Mesenchymal stem cell (in vitro differentiated cells and primary cell): ENCODE results near the gene PPAN.

Experiments
- DNase-seq: peaks from one replicate; pipeline ENCODE4 v3.0.0-alpha.2; 2013
- H2AFZ ChIP-seq: one replicate; pipeline ENCODE4 v1.6.1; 2013; ENCODE audit warnings: low read depth, mild to moderate bottlenecking, control low read depth, inconsistent platforms, low read length, moderate library complexity
- H2AK5ac ChIP-seq: 2 replicates; pipeline ENCODE4 v1.6.1; 2013; ENCODE audit warnings: low read length, moderate library complexity, mild to moderate bottlenecking, inconsistent platforms; ENCODE audit not compliant: severe bottlenecking
- H2BK120ac ChIP-seq: one replicate; pipeline ENCODE4 v1.6.1; 2013; ENCODE audit warnings: low read depth, mild to moderate bottlenecking, inconsistent platforms, low read length, moderate library complexity
- H2BK12ac ChIP-seq, 2 experiments: one replicate each; pipeline ENCODE4 v1.6.1; 2013; ENCODE audit warnings: inconsistent platforms in 2 of 2, low read length in 2 of 2, mild to moderate bottlenecking in 2 of 2, moderate library complexity in 2 of 2, control low read depth in 1 of 2
- H2BK15ac ChIP-seq: one replicate; pipeline ENCODE4 v1.6.1; 2013; ENCODE audit warnings: mild to moderate bottlenecking, low read depth, inconsistent platforms; ENCODE audit not compliant: poor library complexity, severe bottlenecking
- H2BK5ac ChIP-seq: 2 replicates; pipeline ENCODE4 v1.6.1; 2013; ENCODE audit warnings: low read depth, mild to moderate bottlenecking, low read length, control low read depth, inconsistent platforms; ENCODE audit not compliant: poor library complexity, severe bottlenecking
- H3K14ac ChIP-seq, 2 experiments: one replicate each; pipeline ENCODE4 v1.6.1; 2013; ENCODE audit warnings: inconsistent platforms in 2 of 2, low read length in 2 of 2, control low read depth in 1 of 2, mild to moderate bottlenecking in 1 of 2, moderate library complexity in 1 of 2
- H3K18ac ChIP-seq, 2 experiments: one replicate each; pipeline ENCODE4 v1.6.1; 2013; ENCODE audit warnings: inconsistent platforms in 2 of 2, low read length in 2 of 2, control low read depth in 1 of 2, low read depth in 1 of 2, mild to moderate bottlenecking in 1 of 2
- H3K23ac ChIP-seq, 2 experiments: one replicate each; pipeline ENCODE4 v1.6.1; 2013; ENCODE audit warnings: inconsistent platforms in 2 of 2, low read length in 2 of 2, mild to moderate bottlenecking in 2 of 2, moderate library complexity in 2 of 2, control low read depth in 1 of 2
- H3K27ac ChIP-seq: 2 replicates; pipeline ENCODE4 v1.5.1; 2013; ENCODE audit warnings: mild to moderate bottlenecking, moderate library complexity, low read length, control low read depth, inconsistent platforms; ENCODE audit not compliant: poor library complexity, severe bottlenecking
- H3K27me3 ChIP-seq, 2 experiments: 2 replicates each; pipeline versions ENCODE4 v1.6.1 to v1.7.0; 2013; ENCODE audit warnings: low read length in 2 of 2, mild to moderate bottlenecking in 2 of 2, moderate library complexity in 2 of 2, control low read depth in 1 of 2, inconsistent platforms in 1 of 2; ENCODE audit not compliant: control insufficient read depth in 1 of 2, insufficient read depth in 1 of 2
- H3K36me3 ChIP-seq, 2 experiments: 2 replicates each; pipeline versions ENCODE4 v1.6.1 to v1.7.0; 2013; ENCODE audit warnings: low read length in 2 of 2, control low read depth in 1 of 2, inconsistent platforms in 1 of 2, low read depth in 1 of 2, mild to moderate bottlenecking in 1 of 2; ENCODE audit not compliant: insufficient read depth in 2 of 2, control insufficient read depth in 1 of 2
- H3K4ac ChIP-seq, 2 experiments: one replicate each; pipeline ENCODE4 v1.6.1; 2013; ENCODE audit warnings: inconsistent platforms in 2 of 2, low read length in 2 of 2, mild to moderate bottlenecking in 2 of 2, moderate library complexity in 2 of 2, control low read depth in 1 of 2, low read depth in 1 of 2
- H3K4me1 ChIP-seq: 2 replicates; pipeline ENCODE4 v1.6.1; 2013; ENCODE audit warnings: low read depth, low read length, control low read depth; ENCODE audit not compliant: control insufficient read depth, insufficient read depth
- H3K4me2 ChIP-seq: 2 replicates; pipeline ENCODE4 v1.6.1; 2013; ENCODE audit warnings: low read length, mild to moderate bottlenecking, inconsistent platforms; ENCODE audit not compliant: poor library complexity, severe bottlenecking
- H3K4me3 ChIP-seq, 2 experiments: 2 replicates each; pipeline versions ENCODE4 v1.5.1 to v1.7.0; 2013; ENCODE audit warnings: low read length in 2 of 2, mild to moderate bottlenecking in 2 of 2, control low read depth in 1 of 2, low read depth in 1 of 2; ENCODE audit not compliant: insufficient read depth in 1 of 2
- H3K79me1 ChIP-seq: replicated peaks from 2 replicates; pipeline ENCODE4 v1.6.1; 2013; ENCODE audit warnings: mild to moderate bottlenecking, control low read depth, low read length, inconsistent platforms; ENCODE audit not compliant: poor library complexity, severe bottlenecking
- H3K9ac ChIP-seq: 2 replicates; pipeline ENCODE4 v1.7.0; 2013; ENCODE audit warnings: mild to moderate bottlenecking, low read length, moderate library complexity
- H3K9me3 ChIP-seq: 2 replicates; pipeline ENCODE4 v1.7.0; 2013; ENCODE audit warnings: mild to moderate bottlenecking, low read length; ENCODE audit not compliant: control insufficient read depth
- H4K8ac ChIP-seq: one replicate; pipeline ENCODE4 v1.6.1; 2013; ENCODE audit warnings: inconsistent platforms, mild to moderate bottlenecking, low read length, moderate library complexity
- H4K91ac ChIP-seq: one replicate; pipeline ENCODE4 v1.6.1; 2013; ENCODE audit warnings: mild to moderate bottlenecking, low read length, inconsistent platforms
- WGBS: methylation state at CpG from one replicate; pipeline ENCODE4 v1.1.7; 2013; ENCODE audit warnings: mixed read lengths; 5-methylcytosine and 5-hydroxymethylcytosine counted together

PPAN gene

DNA sequence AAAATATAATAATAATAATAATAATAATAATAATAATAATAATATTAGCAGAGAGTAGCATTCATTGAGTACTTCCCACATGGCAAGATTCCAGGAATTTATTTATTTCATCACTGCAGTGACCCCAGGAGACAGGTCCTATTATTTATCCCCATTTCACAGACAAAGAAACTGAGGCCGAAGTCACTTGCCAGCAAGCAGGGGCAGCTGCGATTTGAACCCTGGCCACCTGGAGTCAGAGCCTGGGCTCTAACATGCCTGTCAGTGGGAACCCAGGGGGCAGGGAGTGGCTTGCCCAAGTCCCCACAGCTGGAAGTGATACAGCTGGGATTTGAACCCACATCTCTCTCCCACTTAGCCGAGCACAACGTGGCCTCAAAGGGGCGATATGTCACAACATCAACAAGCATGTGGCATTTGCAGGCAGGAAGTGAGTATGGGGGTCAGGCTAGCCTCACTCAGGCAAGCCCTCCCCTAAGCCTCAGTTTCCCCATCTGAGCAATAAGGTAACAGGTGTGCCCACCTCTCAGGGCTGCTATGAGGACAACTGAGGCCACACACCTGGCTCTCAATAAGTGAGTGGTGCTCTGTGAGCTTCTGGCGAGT, 17.1 kb upstream of the PPAN start:
- no peak overlapping the region for H3K4me2 ChIP-seq
- H2AK5ac ChIP-seq = no peak overlapping the region
- H3K9ac ChIP-seq = no peak overlapping the region
- no peaks in the 10 kb centered on the region for H3K9me3 ChIP-seq
- H3K14ac ChIP-seq = no peak overlapping the region
- H3K36me3 ChIP-seq = peaks cover 44 to 49% of the 10 kb centered on the region in 2 experiments
- no peak overlapping the region for H3K4ac ChIP-seq
- no peak overlapping the region for H3K18ac ChIP-seq
- H4K91ac ChIP-seq = no peak overlapping the region
- DNase-seq = no peak
- H2BK120ac ChIP-seq = no peak overlapping the region
- no peak overlapping the region for H2AFZ ChIP-seq
- no peak overlapping the region for H3K4me3 ChIP-seq
- H2BK12ac ChIP-seq = no peak overlapping the region
- WGBS = 94% methylated on average over 6 of the region's 6 CpGs
- no peak overlapping the region for H3K23ac ChIP-seq
- H3K4me1 ChIP-seq = peaks cover 9% of the 10 kb centered on the region
- no peak overlapping the region for H4K8ac ChIP-seq
- H3K79me1 ChIP-seq = peaks cover 4% of the 10 kb centered on the region
- H3K27ac ChIP-seq = no peak overlapping the region
- no peak overlapping the region for H2BK5ac ChIP-seq
- H3K27me3 ChIP-seq = no peaks in the 10 kb centered on the region
- no peak overlapping the region for H2BK15ac ChIP-seq

DNA sequence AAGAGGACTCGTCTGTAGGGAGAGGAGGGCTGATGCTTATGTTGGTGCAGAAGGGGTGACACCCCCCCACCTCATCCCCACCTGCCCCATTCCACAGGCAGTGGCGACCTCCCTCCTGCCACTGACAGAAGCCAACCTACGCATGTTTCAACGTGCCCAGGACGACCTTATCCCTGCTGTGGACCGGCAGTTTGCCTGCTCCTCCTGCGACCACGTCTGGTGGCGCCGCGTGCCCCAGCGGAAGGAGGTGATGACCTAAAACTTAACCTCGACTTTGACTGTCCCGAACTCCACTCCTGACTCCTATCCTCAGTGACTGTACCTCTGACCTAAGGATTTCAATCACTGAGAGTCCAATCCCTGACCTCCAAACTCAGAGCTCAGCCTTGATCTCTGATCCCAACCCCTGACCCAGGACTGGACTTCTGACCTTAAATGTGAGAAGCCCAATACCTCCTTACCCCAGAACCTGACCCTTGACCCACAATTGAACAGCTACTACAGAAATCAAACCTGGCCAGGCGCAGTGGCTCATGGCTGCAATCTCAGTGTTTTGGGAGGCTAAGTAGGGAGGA, 16.3 kb upstream of the PPAN start:
- Histone ChIP-seq H2BK120ac (no peak overlapping the region), H3K9me3 (no peaks in the 10 kb centered on the region), H2AFZ (no peak overlapping the region), H3K18ac (no peak overlapping the region), H3K9ac (no peak overlapping the region), H2BK5ac (no peak overlapping the region), H3K4me1 (peaks cover 9% of the 10 kb centered on the region), H4K8ac (no peak overlapping the region), H2BK15ac (no peak overlapping the region), H3K23ac (no peak overlapping the region), H2BK12ac (no peak overlapping the region), H4K91ac (no peak overlapping the region), H3K27ac (no peak overlapping the region), H3K4me3 (no peak overlapping the region), H3K79me1 (peaks cover 4% of the 10 kb centered on the region), H3K4ac (no peak overlapping the region), H2AK5ac (no peak overlapping the region), H3K14ac (no peak overlapping the region), H3K36me3 (peaks cover 44 to 49% of the 10 kb centered on the region in 2 experiments), H3K4me2 (no peak overlapping the region), H3K27me3 (no peaks in the 10 kb centered on the region)
- DNase-seq = no peak
- WGBS = 82% methylated on average over 14 of the region's 15 CpGs

DNA sequence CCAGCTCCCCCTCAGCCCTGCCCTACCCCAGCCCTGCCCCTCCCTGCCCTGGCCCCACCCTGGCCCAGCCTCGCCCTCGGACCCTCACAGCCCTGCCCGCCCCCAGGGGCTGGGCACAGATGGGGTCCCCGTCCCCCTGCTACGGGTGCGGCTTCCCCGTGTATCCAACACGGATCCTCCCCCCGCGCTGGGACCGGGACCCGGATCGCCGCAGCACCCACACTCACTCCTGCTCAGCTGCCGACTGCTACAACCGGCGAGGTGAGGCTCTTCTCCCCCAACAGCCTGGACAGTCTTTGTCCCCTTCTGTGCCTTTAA, 14.8 kb upstream of the PPAN start:
- Histone ChIP-seq H4K8ac (no peak overlapping the region), H3K4me2 (no peak overlapping the region), H3K4me3 (no peak overlapping the region), H3K23ac (no peak overlapping the region), H3K4me1 (peaks cover 10% of the 10 kb centered on the region), H4K91ac (no peak overlapping the region), H3K9ac (no peak overlapping the region), H3K27me3 (no peaks in the 10 kb centered on the region), H2BK12ac (no peak overlapping the region), H3K79me1 (peaks cover 2% of the 10 kb centered on the region), H3K9me3 (no peaks in the 10 kb centered on the region), H3K18ac (no peak overlapping the region), H2AK5ac (no peak overlapping the region), H2BK5ac (no peak overlapping the region), H3K14ac (no peak overlapping the region), H2BK120ac (no peak overlapping the region), H2AFZ (no peak overlapping the region), H3K27ac (no peak overlapping the region), H3K4ac (no peak overlapping the region), H2BK15ac (no peak overlapping the region), H3K36me3 (peaks cover 44 to 49% of the 10 kb centered on the region in 2 experiments)
- no peak for DNase-seq
- WGBS = 94% methylated on average over 17 of the region's 17 CpGs

DNA sequence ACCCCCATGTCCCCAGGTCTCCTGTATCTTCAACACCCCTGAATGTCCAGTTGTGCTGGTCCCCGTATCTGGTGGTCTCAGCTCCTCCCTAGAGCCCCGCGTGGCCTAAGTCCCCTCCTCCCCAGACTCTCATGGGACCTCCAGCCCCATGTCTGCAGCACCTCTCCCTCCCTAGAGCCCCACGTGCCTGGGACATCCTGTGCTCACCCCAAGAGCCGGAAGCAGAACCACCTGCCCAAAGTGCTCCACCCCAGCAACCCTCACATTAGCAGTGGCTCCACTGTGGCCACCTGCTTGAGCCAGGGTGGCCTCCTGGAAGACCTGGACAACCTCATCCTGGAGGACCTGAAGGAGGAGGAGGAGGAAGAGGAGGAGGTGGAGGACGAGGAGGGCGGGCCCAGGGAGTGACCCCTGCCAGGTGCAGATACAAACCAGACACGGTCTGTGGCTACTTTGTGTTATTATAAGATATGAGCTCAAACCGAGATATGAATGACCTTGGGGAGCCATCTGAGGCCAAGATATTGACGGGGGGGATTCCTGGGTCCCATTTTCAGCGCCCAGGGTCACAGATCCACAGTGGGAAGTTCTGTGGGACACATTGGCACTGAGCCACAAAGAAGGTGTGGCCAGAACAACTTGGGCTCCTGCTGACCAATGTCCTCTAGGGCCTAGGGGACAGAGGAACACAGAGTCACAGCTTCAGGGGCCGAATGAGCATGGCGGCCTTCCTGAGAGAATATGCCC, 14.1 kb upstream of the PPAN start:
- Histone ChIP-seq H2BK120ac (no peak overlapping the region), H3K9ac (no peak overlapping the region), H3K23ac (no peak overlapping the region), H3K4me1 (peaks cover 10% of the 10 kb centered on the region), H3K4me2 (no peak overlapping the region), H3K4ac (no peak overlapping the region), H4K8ac (no peak overlapping the region), H4K91ac (no peak overlapping the region), H2AK5ac (no peak overlapping the region), H3K27ac (no peak overlapping the region), H3K79me1 (no peaks in the 10 kb centered on the region), H3K4me3 (no peak overlapping the region), H3K27me3 (no peaks in the 10 kb centered on the region), H2BK15ac (no peak overlapping the region), H3K36me3 (peaks cover 44 to 49% of the 10 kb centered on the region in 2 experiments), H3K14ac (no peak overlapping the region), H2BK5ac (no peak overlapping the region), H2BK12ac (no peak overlapping the region), H3K18ac (no peak overlapping the region), H3K9me3 (no peaks in the 10 kb centered on the region), H2AFZ (no peak overlapping the region)
- no peak for DNase-seq
- WGBS = 95% methylated on average over 13 of the region's 13 CpGs
